MM.1S (cell line): ENCODE measurements around the gene IGDCC3.

Source experiments
- CTCF ChIP-seq: fragments of 300-600 bp; sonication (generic); IDR thresholded peaks from 2 replicates; pipeline ENCODE4 v1.5.1; 2016; ENCODE audit warnings: antibody characterized with exemption, low read length, mixed read lengths
- EZH2 ChIP-seq: fragments of 300-600 bp; sonication (generic); optimal IDR thresholded peaks from 2 replicates; pipeline ENCODE3; 2017; ENCODE audit warnings: low read depth, mild to moderate bottlenecking, antibody characterized with exemption, low read length, mixed read lengths
- EZH2phosphoT487 ChIP-seq: fragments of 300-600 bp; sonication (generic); IDR thresholded peaks from 2 replicates; pipeline ENCODE4 v1.6.1; 2018; ENCODE audit warnings: antibody characterized with exemption, low read length

GRCh38 chr15:65404186-65404872 is 26.5 kb upstream of the IGDCC3 start:
- TF ChIP-seq CTCF (no peak), EZH2 (no peak), EZH2phosphoT487 (no peak)
